Measurements from ENCODE around the gene MECP2.
"Not testable (repeated sequence)": the region's sequence is repeated elsewhere in the genome, so short reads cannot be mapped to it uniquely, and the experiment has no call there.

Gene MECP2

GRCh38 chrX:153984351-153985178, 113.0 kb downstream of the MECP2 start:
- DNase-seq: no peak

GRCh38 chrX:153983321-153983801, 114.2 kb downstream of the MECP2 start:
- no peak for DNase-seq

GRCh38 chrX:153981771-153982533, 115.6 kb downstream of the MECP2 start:
- peak in 1 of 2 donors; percentile 55 for DNase-seq

GRCh38 chrX:153981231-153981630, 116.3 kb downstream of the MECP2 start:
- DNase-seq: no peak

GRCh38 chrX:153980394-153980793, 117.1 kb downstream of the MECP2 start:
- DNase-seq: not testable (repeated sequence)

DNA sequence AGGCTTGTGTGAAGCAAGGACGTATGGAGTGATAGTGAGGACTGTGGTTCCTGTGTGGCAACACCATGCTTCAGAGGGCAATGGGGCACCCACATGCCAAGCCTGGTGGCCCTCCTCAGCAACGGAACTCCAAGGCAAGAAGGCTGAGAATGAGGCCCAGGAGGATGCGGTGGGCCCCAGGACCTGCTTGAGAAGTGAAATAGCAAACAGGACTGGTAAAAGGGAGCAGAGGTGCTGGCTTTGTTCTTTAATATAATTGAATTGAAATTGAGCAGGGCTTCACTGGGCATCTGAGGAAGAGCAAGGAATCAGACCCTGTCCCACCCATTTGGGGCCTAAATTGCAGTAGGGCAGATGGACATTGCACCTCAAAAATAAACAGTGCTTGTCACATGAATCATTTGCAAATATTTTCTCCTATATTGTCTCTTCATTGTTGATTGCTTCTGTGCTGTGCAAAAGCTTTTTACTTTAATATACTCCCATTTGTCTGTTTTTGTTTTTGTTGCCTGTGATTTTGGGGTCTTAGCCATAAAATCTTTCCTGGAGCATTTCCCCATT, 122.7 kb downstream of the MECP2 start:
- DNase-seq: no peak

GRCh38 chrX:153974003-153974725, 123.4 kb downstream of the MECP2 start:
- DNase-seq: no peak

DNA sequence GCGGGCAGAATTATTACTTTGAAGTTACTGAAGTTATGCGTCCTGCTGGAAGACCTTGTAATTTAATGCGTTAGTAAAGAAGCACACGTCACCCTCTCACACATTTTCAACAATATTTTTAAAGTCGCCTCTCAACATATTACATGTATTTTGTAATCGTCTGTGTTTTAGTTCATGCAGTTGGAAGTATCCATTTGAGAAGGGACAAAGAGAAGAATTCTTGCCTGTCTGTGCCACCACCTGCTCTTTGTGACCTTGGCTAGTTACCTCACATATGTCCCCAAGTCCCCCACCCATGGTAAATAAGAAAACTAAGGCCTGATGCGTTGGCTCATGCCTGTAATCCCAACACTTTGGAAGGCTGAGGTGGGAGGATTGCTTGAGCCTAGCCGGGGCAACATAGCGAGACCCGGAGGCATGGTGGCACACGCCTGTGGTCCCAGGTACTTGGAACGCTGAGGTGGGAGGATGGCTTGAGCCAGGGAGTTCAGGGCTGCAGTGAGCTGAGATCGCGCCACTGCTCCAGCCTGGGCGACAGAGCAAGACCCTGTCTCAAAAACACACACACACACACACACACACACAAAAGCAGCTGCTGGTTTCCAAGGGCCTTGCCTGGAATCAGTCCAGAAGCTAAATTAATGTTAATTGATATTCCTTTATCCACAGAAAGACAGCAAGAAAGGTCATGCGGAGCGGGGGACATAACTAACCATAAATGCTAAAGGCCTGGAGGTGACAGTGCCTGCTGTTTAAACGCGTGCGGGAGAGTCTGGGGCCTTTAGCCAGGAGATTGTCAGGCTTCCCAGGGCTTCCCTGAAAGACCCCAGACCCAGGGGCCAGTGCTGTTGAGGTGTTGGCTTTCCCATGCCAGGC, 124.2 kb downstream of the MECP2 start:
- DNase-seq: no peak

DNA sequence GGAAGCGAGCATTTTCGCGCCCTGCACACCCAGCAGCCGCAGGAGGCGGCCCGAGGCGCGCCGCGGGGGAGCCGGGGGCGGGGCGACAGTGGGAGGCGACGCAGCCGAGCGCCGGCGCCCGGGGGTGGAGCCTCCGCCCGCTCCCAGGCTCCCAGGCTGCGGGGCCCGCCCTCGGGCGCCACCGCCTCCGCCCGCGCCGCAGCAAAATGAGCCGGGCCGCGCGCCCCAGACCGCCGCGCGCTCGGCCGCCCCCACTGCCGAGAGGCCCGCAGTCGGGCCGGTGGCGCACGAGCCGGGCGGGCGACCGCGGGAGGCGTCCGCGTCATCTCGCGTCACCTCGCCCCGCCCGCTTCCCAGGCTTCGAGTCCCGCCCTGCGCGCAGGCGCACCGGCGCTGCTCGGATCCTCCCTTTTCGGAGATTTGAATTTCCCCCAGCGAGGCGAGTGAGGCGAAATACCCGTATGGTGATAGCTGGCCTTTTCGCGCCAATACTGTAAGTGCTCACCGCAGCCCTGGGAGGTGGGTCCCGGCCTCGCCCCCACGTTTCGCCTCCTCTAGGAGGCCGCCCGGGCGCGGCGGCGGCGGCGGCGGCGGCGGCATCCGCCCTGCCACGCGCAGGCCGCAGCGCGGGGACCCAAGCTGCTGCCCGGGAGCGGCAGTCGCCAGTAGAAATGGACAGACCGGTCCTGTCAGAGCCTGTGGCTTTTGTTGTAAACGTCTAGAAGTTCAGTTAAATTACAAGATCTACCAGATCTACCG, 125.0 kb downstream of the MECP2 start, which contains the start of gene TMEM187:
TMEM187 (plus strand) TSS at position 387 of the 759 bp plus-strand sequence. CDS start 9,309 bp downstream, outside the sequence.
- DNase-seq: peak; percentile 77 to 87

Measured in stimulated activated CD4-positive, alpha-beta T cell treated with anti-CD3 and anti-CD28 coated beads, Interleukin-2, amount 100 ng/mL, for 48 hours (primary cell).